KMS-11 (cell line): ENCODE results near the gene EXOC3L2.

Experiments
- H2AFZ ChIP-seq: fragments of 200-600 bp; sonication (generic); 2 replicates; pipeline ENCODE4 v1.6.1; 2016; ENCODE audit warnings: antibody characterized with exemption, mixed run types, low read depth
- H3K27ac ChIP-seq: fragments of 200-600 bp; sonication (generic); 2 replicates; pipeline ENCODE4 v1.6.1; 2016; ENCODE audit warnings: mild to moderate bottlenecking, mixed run types
- H3K27me3 ChIP-seq: fragments of 200-600 bp; sonication (generic); 2 replicates; pipeline ENCODE4 v1.6.1; 2017; ENCODE audit warnings: mild to moderate bottlenecking, low read depth, mixed run types, moderate library complexity; ENCODE audit not compliant: insufficient read depth
- H3K36me3 ChIP-seq: fragments of 200-600 bp; sonication (generic); 2 replicates; pipeline ENCODE4 v1.6.1; 2017; ENCODE audit warnings: mild to moderate bottlenecking, mixed run types; ENCODE audit not compliant: insufficient read depth
- H3K4me1 ChIP-seq: fragments of 200-600 bp; sonication (generic); 2 replicates; pipeline ENCODE4 v1.6.1; 2016; ENCODE audit warnings: mild to moderate bottlenecking, low read depth, mixed run types; ENCODE audit not compliant: poor library complexity, severe bottlenecking
- H3K4me2 ChIP-seq: fragments of 200-600 bp; sonication (generic); 2 replicates; pipeline ENCODE4 v1.7.0; 2016; ENCODE audit warnings: mild to moderate bottlenecking, mixed run types
- H3K4me3 ChIP-seq: fragments of 200-600 bp; sonication (generic); IDR thresholded peaks from 2 replicates; pipeline ENCODE4 v1.6.1; 2017; ENCODE audit warnings: low read depth, low read length, mixed read lengths; ENCODE audit not compliant: insufficient read depth
- H3K79me2 ChIP-seq: fragments of 200-600 bp; sonication (generic); 2 replicates; pipeline ENCODE4 v1.6.1; 2016; ENCODE audit warnings: low read depth, mixed run types; ENCODE audit not compliant: insufficient read depth
- H3K9ac ChIP-seq: fragments of 200-600 bp; sonication (generic); 2 replicates; pipeline ENCODE4 v1.6.1; 2016; ENCODE audit warnings: mild to moderate bottlenecking, mixed run types
- H4K20me1 ChIP-seq: fragments of 200-600 bp; sonication (generic); 2 replicates; pipeline ENCODE4 v1.6.1; 2016; ENCODE audit warnings: mild to moderate bottlenecking, mixed run types; ENCODE audit not compliant: insufficient read depth
- CTCF ChIP-seq: fragments of 200-600 bp; sonication (generic); conservative IDR thresholded peaks from 2 replicates; pipeline ENCODE4 v1.6.1; 2017; ENCODE audit warnings: low read depth, mild to moderate bottlenecking, antibody characterized with exemption, low read length, moderate library complexity, mixed read lengths

The EXOC3L2 gene

GRCh38 chr19:45164577-45165335 lies 80.5 kb downstream of the EXOC3L2 start:
- Histone ChIP-seq H3K4me1 (peaks cover 14% of the 10 kb centered on the region), H3K27me3 (0 out of 2 replicates have a peak, but pooled peaks cover 3% of the 10 kb centered on the region), H3K36me3 (no peaks in the 10 kb centered on the region), H2AFZ (no peak overlapping the region), H3K79me2 (no peaks in the 10 kb centered on the region), H3K27ac (no peak overlapping the region), H3K9ac (no peak overlapping the region), H4K20me1 (no peaks in the 10 kb centered on the region), H3K4me2 (no peak overlapping the region; the same call in 1 of the 2 replicates), H3K4me3 (no peak overlapping the region)
- no peak for TF ChIP-seq CTCF

- no peaks in the 10 kb centered on the region for H4K20me1 ChIP-seq
- H3K27me3 ChIP-seq: 0 out of 2 replicates have a peak, but pooled peaks cover 3% of the 10 kb centered on the region
- no peak overlapping the region for H3K4me3 ChIP-seq
- no peaks in the 10 kb centered on the region for H3K79me2 ChIP-seq
- no peaks in the 10 kb centered on the region for H3K36me3 ChIP-seq
- H3K4me2 ChIP-seq: no peak overlapping the region; the same call in 1 of the 2 replicates
- H3K27ac ChIP-seq: no peak overlapping the region
- H3K4me1 ChIP-seq: peaks cover 14% of the 10 kb centered on the region
- no peak overlapping the region for H2AFZ ChIP-seq
- TF ChIP-seq CTCF: no peak
- no peak overlapping the region for H3K9ac ChIP-seq
Measured at GRCh38 chr19:45163751-45164460, 81.3 kb downstream of the EXOC3L2 start.

GRCh38 chr19:45163156-45163555 lies 82.1 kb downstream of the EXOC3L2 start:
- no peaks in the 10 kb centered on the region for H3K79me2 ChIP-seq
- no peak overlapping the region for H3K27ac ChIP-seq
- H3K9ac ChIP-seq: no peak overlapping the region
- H3K4me1 ChIP-seq: peaks cover 14% of the 10 kb centered on the region
- H3K4me2 ChIP-seq: no peak overlapping the region
- no peak for TF ChIP-seq CTCF
- 0 out of 2 replicates have a peak, but pooled peaks cover 3% of the 10 kb centered on the region for H3K27me3 ChIP-seq
- no peak overlapping the region for H3K4me3 ChIP-seq
- H3K36me3 ChIP-seq: no peaks in the 10 kb centered on the region
- H4K20me1 ChIP-seq: no peaks in the 10 kb centered on the region
- H2AFZ ChIP-seq: no peak overlapping the region

- no peak for TF ChIP-seq CTCF
- no peak overlapping the region for H3K9ac ChIP-seq
Measured at GRCh38 chr19:45162608-45163143, 82.5 kb downstream of the EXOC3L2 start.

More at GRCh38 chr19:45162608-45163143, 82.5 kb downstream of the EXOC3L2 start:
- Histone ChIP-seq H3K79me2 (no peaks in the 10 kb centered on the region), H3K27ac (no peak overlapping the region), H3K4me2 (no peak overlapping the region), H3K4me1 (peaks cover 14% of the 10 kb centered on the region), H3K36me3 (no peaks in the 10 kb centered on the region), H4K20me1 (no peaks in the 10 kb centered on the region), H3K4me3 (no peak overlapping the region), H3K27me3 (0 out of 2 replicates have a peak, but pooled peaks cover 3% of the 10 kb centered on the region), H2AFZ (no peak overlapping the region)
